Loucy (cell line): Measurements from ENCODE around the gene EFS.

Experiments
- H2AFZ ChIP-seq: fragments of 200-600 bp; sonication (generic); 2 replicates; pipeline ENCODE4 v1.6.0; 2016; ENCODE audit warnings: antibody characterized with exemption, mild to moderate bottlenecking, low read length, moderate library complexity
- H3F3A ChIP-seq: fragments of 200-600 bp; 2 replicates; pipeline ENCODE4 v1.6.0; 2016; ENCODE audit warnings: antibody characterized with exemption, low read depth, mild to moderate bottlenecking
- H3K27me3 ChIP-seq: fragments of 200-600 bp; sonication (generic); 2 replicates; pipeline ENCODE4 v1.6.1; 2014; ENCODE audit warnings: low read length, mild to moderate bottlenecking; ENCODE audit not compliant: insufficient read depth, poor library complexity, severe bottlenecking
- H3K36me3 ChIP-seq: fragments of 200-600 bp; sonication (generic); 2 replicates; pipeline ENCODE4 v1.6.1; 2016; ENCODE audit warnings: low read length; ENCODE audit not compliant: insufficient read depth
- H3K4me1 ChIP-seq: fragments of 200-600 bp; sonication (generic); 2 replicates; pipeline ENCODE4 v1.5.1; 2014; ENCODE audit warnings: low read length, mild to moderate bottlenecking; ENCODE audit not compliant: insufficient read depth, poor library complexity, severe bottlenecking
- H3K4me2 ChIP-seq: fragments of 200-600 bp; sonication (generic); 2 replicates; pipeline ENCODE4 v1.6.0; 2014; ENCODE audit warnings: antibody characterized with exemption, low read length, low read depth, mild to moderate bottlenecking; ENCODE audit not compliant: poor library complexity, severe bottlenecking
- H3K4me3 ChIP-seq: fragments of 200-600 bp; sonication (generic); 2 replicates; pipeline ENCODE4 v1.5.1; 2014; ENCODE audit warnings: low read length, mild to moderate bottlenecking, mixed read lengths; ENCODE audit not compliant: poor library complexity, severe bottlenecking
- H3K79me2 ChIP-seq: fragments of 200-600 bp; sonication (generic); 2 replicates; pipeline ENCODE4 v1.6.1; 2014; ENCODE audit warnings: low read length; ENCODE audit not compliant: insufficient read depth
- H3K9ac ChIP-seq: fragments of 200-600 bp; sonication (generic); 2 replicates; pipeline ENCODE4 v1.6.0; 2014; ENCODE audit warnings: mild to moderate bottlenecking, low read depth, low read length, moderate library complexity; ENCODE audit not compliant: poor library complexity, severe bottlenecking
- H3K9me2 ChIP-seq: fragments of 200-600 bp; sonication (generic); replicated peaks from 2 replicates; pipeline ENCODE4 v1.6.1; 2016; ENCODE audit warnings: low read depth, low read length, mixed read lengths
- H3K9me3 ChIP-seq: fragments of 200-600 bp; sonication (generic); 2 replicates; pipeline ENCODE4 v1.6.1; 2014; ENCODE audit warnings: mild to moderate bottlenecking, antibody characterized with exemption, low read length, low read depth; ENCODE audit not compliant: insufficient read depth
- H4K20me1 ChIP-seq: fragments of 200-600 bp; sonication (generic); 2 replicates; pipeline ENCODE4 v1.6.0; 2014; ENCODE audit warnings: antibody characterized with exemption, low read length, mild to moderate bottlenecking; ENCODE audit not compliant: insufficient read depth, poor library complexity, severe bottlenecking
- CTCF ChIP-seq: fragments of 200-600 bp; sonication (generic); conservative IDR thresholded peaks from 2 replicates; pipeline ENCODE4 v1.5.1; 2014; ENCODE audit warnings: mild to moderate bottlenecking, antibody characterized with exemption, low read length
- EZH2phosphoT487 ChIP-seq: fragments of 200-600 bp; IDR thresholded peaks from 2 replicates; pipeline ENCODE4 v1.6.1; 2018; ENCODE audit warnings: antibody characterized with exemption, mild to moderate bottlenecking, moderate library complexity, borderline replicate concordance

Gene EFS

GRCh38 chr14:23380976-23381375 lies 16.0 kb upstream of the EFS start:
- H2AFZ ChIP-seq, result no peak overlapping the region
- TF ChIP-seq CTCF, result no peak
- no peak for TF ChIP-seq EZH2phosphoT487
- no peaks in the 10 kb centered on the region for H3K79me2 ChIP-seq
- H3K9me3 ChIP-seq, result no peaks in the 10 kb centered on the region
- H3K4me1 ChIP-seq, result no peaks in the 10 kb centered on the region
- H3K4me3 ChIP-seq, result no peak overlapping the region
- H3K4me2 ChIP-seq, result no peak overlapping the region
- no peak overlapping the region for H3K9ac ChIP-seq
- H3K9me2 ChIP-seq, result no peaks in the 10 kb centered on the region
- H4K20me1 ChIP-seq, result no peaks in the 10 kb centered on the region
- no peaks in the 10 kb centered on the region for H3K36me3 ChIP-seq
- H3F3A ChIP-seq, result no peaks in the 10 kb centered on the region
- no peaks in the 10 kb centered on the region for H3K27me3 ChIP-seq

GRCh38 chr14:23380197-23380914 lies 15.4 kb upstream of the EFS start:
- Histone ChIP-seq H3K36me3 (no peaks in the 10 kb centered on the region), H3K4me2 (no peak overlapping the region), H3K4me1 (no peaks in the 10 kb centered on the region), H3F3A (no peaks in the 10 kb centered on the region), H4K20me1 (no peaks in the 10 kb centered on the region), H2AFZ (no peak overlapping the region), H3K9me3 (no peaks in the 10 kb centered on the region), H3K9ac (no peak overlapping the region), H3K79me2 (no peaks in the 10 kb centered on the region), H3K4me3 (no peak overlapping the region), H3K27me3 (no peaks in the 10 kb centered on the region), H3K9me2 (no peaks in the 10 kb centered on the region)
- TF ChIP-seq CTCF, result 0 out of 2 replicates have a peak, but pooled peaks have one; percentile 6
- no peak for TF ChIP-seq EZH2phosphoT487

GRCh38 chr14:23379366-23380196 lies 14.6 kb upstream of the EFS start:
- H3K4me1 ChIP-seq, result no peaks in the 10 kb centered on the region
- no peak overlapping the region for H3K4me3 ChIP-seq
- H3K4me2 ChIP-seq, result no peak overlapping the region
- H3K9ac ChIP-seq, result no peak overlapping the region
- no peaks in the 10 kb centered on the region for H3K36me3 ChIP-seq
- H3K27me3 ChIP-seq, result no peaks in the 10 kb centered on the region
- no peaks in the 10 kb centered on the region for H4K20me1 ChIP-seq
- TF ChIP-seq CTCF, result peak; percentile 97
- TF ChIP-seq EZH2phosphoT487, result no peak
- H2AFZ ChIP-seq, result no peak overlapping the region
- no peaks in the 10 kb centered on the region for H3K79me2 ChIP-seq
- H3K9me2 ChIP-seq, result no peaks in the 10 kb centered on the region
- no peaks in the 10 kb centered on the region for H3F3A ChIP-seq
- no peaks in the 10 kb centered on the region for H3K9me3 ChIP-seq
